Astrocyte (in vitro differentiated cells and primary cell): Measurements from ENCODE around the gene ACVR1. TPM values are rescaled to one million over a fixed set of nuclear protein-coding genes. Genes with fewer than 3 reads are reported as not detected.

ENCODE experiments used
- DNase-seq: peaks from one replicate; pipeline ENCODE4 v3.0.0-alpha.2; 2010; ENCODE audit warnings: low read depth
- FAIRE-seq: peaks from 2 replicates; lab custom pipeline; 2011; peaks lifted over from hg19 to GRCh38; lab: Jason Lieb, UNC
- H2AFZ ChIP-seq: 2 replicates; pipeline ENCODE4 v1.6.0; 2012; ENCODE audit warnings: low read depth, low read length, inconsistent platforms
- H3K27ac ChIP-seq: 2 replicates; pipeline ENCODE4 v1.5.1; 2011; ENCODE audit warnings: low read depth, low read length, inconsistent platforms
- H3K27me3 ChIP-seq: 2 replicates; pipeline ENCODE4 v1.6.0; 2011; ENCODE audit warnings: low read length, inconsistent platforms; ENCODE audit not compliant: insufficient read depth
- H3K36me3 ChIP-seq: 2 replicates; pipeline ENCODE4 v1.5.1; 2011; ENCODE audit warnings: low read length, inconsistent platforms; ENCODE audit not compliant: insufficient read depth
- H3K4me1 ChIP-seq: 2 replicates; pipeline ENCODE4 v1.5.1; 2011; ENCODE audit warnings: low read length, inconsistent platforms; ENCODE audit not compliant: insufficient read depth
- H3K4me2 ChIP-seq: 2 replicates; pipeline ENCODE4 v1.6.0; 2012; ENCODE audit warnings: low read length, inconsistent platforms
- H3K4me3 ChIP-seq: 2 replicates; pipeline ENCODE4 v1.5.1; 2011; ENCODE audit warnings: low read depth, mild to moderate bottlenecking, low read length, inconsistent platforms; ENCODE audit not compliant: insufficient read depth
- H3K79me2 ChIP-seq: 2 replicates; pipeline ENCODE4 v1.6.0; 2012; ENCODE audit warnings: mild to moderate bottlenecking, low read length, inconsistent platforms; ENCODE audit not compliant: insufficient read depth
- H3K9ac ChIP-seq: 2 replicates; pipeline ENCODE4 v1.6.0; 2012; ENCODE audit warnings: mild to moderate bottlenecking, low read length, inconsistent platforms
- H3K9me3 ChIP-seq: 2 replicates; pipeline ENCODE4 v1.5.1; 2012; ENCODE audit warnings: low read depth, mild to moderate bottlenecking, low read length, inconsistent platforms; ENCODE audit not compliant: insufficient read depth
- H4K20me1 ChIP-seq: 2 replicates; pipeline ENCODE4 v1.6.0; 2012; ENCODE audit warnings: low read length, inconsistent platforms; ENCODE audit not compliant: insufficient read depth
- H3K27ac Mint-ChIP-seq: one replicate; pipeline ENCODE4 v1.8.0; 2021; ENCODE audit warnings: mild to moderate bottlenecking, mixed read lengths; ENCODE audit not compliant: unreplicated experiment
- H3K27me3 Mint-ChIP-seq: one replicate; pipeline ENCODE4 v1.8.0; 2021; ENCODE audit warnings: low read depth, mixed read lengths; ENCODE audit not compliant: unreplicated experiment
- H3K36me3 Mint-ChIP-seq: one replicate; pipeline ENCODE4 v1.8.0; 2021; ENCODE audit warnings: low read depth, mixed read lengths; ENCODE audit not compliant: unreplicated experiment
- H3K4me1 Mint-ChIP-seq: one replicate; pipeline ENCODE4 v1.8.0; 2021; ENCODE audit warnings: low read depth, mixed read lengths; ENCODE audit not compliant: unreplicated experiment
- H3K4me3 Mint-ChIP-seq: one replicate; pipeline ENCODE4 v1.8.0; 2021; ENCODE audit warnings: mild to moderate bottlenecking, moderate library complexity, mixed read lengths; ENCODE audit not compliant: unreplicated experiment
- H3K9me3 Mint-ChIP-seq: one replicate; pipeline ENCODE4 v1.8.0; 2021; ENCODE audit warnings: mild to moderate bottlenecking, mixed read lengths; ENCODE audit not compliant: unreplicated experiment
- EZH2 ChIP-seq: IDR thresholded peaks from 2 replicates; pipeline ENCODE4 v1.6.1; 2012; ENCODE audit warnings: mild to moderate bottlenecking, low read length, inconsistent platforms; ENCODE audit not compliant: insufficient read depth
- total RNA-seq: library from RNA; stranded (reverse); gene quantifications from 2 replicates; pipeline ENCODE4 v1.2.1, GENCODE V29; 2021
- TF ChIP-seq, protein P1 (sequence below): IDR thresholded peaks from 2 replicates; pipeline ENCODE4 v1.5.1; 2011; ENCODE audit warnings: low read depth, mild to moderate bottlenecking, inconsistent platforms, low read length, moderate library complexity; ENCODE audit not compliant: insufficient read depth

Gene ACVR1
- total RNA-seq, 1 donor from 2014 or later: 45.9 TPM

DNA sequence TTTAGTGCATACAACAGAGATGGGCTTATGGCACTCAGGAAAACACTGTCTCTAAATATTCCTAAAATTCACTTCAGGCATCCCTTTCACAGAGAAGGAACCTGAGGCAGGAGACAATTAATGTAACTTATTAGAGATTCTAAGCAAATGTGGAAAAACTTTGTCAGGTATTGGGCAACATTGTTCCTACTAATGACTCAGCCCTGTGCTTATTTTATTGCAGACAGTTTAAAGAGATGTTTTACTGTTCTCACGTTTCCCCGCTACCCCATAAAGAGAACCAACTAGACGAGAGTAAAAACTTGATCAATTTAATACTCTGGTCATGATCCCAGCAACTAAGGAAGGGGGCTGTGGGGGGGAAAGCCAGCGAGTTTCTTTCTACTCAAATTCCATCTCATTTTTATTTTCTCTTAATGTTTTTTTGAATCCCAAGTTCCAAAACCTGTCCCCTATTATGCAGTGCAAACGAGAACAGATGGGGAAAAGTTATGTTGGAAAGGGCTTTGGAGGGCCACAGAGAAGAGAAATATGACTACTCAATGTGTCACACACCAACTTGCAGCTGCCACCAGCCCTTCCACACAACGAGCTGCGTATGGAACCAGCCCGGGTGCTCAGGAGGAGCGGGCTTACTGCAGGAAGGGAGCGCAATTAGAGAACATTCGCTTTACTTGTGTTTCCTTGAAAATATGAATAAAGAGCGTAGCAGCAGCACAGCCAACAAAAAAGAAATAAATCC lies 18.7 kb upstream of the ACVR1 start:
- no peaks in the 10 kb centered on the region for H4K20me1 ChIP-seq
- Mint-ChIP-seq H3K4me1 (peaks cover 40% of the 10 kb centered on the region), H3K36me3 (no peaks in the 10 kb centered on the region), H3K4me3 (no peak overlapping the region), H3K27ac (no peak overlapping the region), H3K27me3 (no peaks in the 10 kb centered on the region), H3K9me3 (no peaks in the 10 kb centered on the region)
- FAIRE-seq (no peak), DNase-seq (peak; percentile 78)
- H2AFZ ChIP-seq: peak overlapping the region; percentile 30
- H3K9ac ChIP-seq: peak overlapping the region; percentile 19
- peak overlapping the region; percentile 43 for H3K4me2 ChIP-seq
- H3K27ac ChIP-seq: peak overlapping the region; percentile 28
- no peaks in the 10 kb centered on the region for H3K79me2 ChIP-seq
- no peak overlapping the region for H3K4me3 ChIP-seq
- H3K4me1 ChIP-seq: peaks cover 21% of the 10 kb centered on the region
- no peaks in the 10 kb centered on the region for H3K36me3 ChIP-seq
- no peak for TF ChIP-seq EZH2
- TF ChIP-seq, protein P1, sequence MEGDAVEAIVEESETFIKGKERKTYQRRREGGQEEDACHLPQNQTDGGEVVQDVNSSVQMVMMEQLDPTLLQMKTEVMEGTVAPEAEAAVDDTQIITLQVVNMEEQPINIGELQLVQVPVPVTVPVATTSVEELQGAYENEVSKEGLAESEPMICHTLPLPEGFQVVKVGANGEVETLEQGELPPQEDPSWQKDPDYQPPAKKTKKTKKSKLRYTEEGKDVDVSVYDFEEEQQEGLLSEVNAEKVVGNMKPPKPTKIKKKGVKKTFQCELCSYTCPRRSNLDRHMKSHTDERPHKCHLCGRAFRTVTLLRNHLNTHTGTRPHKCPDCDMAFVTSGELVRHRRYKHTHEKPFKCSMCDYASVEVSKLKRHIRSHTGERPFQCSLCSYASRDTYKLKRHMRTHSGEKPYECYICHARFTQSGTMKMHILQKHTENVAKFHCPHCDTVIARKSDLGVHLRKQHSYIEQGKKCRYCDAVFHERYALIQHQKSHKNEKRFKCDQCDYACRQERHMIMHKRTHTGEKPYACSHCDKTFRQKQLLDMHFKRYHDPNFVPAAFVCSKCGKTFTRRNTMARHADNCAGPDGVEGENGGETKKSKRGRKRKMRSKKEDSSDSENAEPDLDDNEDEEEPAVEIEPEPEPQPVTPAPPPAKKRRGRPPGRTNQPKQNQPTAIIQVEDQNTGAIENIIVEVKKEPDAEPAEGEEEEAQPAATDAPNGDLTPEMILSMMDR: no peak
- H3K27me3 ChIP-seq: no peaks in the 10 kb centered on the region
- no peaks in the 10 kb centered on the region for H3K9me3 ChIP-seq

DNA sequence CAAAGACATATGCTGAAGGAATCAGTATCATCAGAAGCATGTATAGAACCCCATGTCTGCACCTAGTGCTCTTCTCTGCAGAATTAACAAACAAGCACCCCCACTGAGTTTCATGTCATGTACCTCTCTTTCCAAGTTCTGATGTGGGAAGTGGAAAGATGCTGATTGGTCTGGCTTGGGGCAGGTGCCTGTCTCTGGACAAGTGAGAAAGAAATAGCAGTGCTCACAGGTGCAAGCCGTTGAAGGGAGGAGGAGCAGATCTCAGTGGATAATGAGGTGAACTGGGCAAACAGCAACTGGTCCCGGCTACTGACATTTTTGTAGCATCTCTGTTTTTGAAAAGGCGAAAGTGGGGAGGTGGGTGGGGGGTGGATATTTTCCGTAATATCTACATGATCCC lies 17.5 kb upstream of the ACVR1 start:
- Histone ChIP-seq H3K79me2 (no peaks in the 10 kb centered on the region), H3K27ac (no peak overlapping the region), H3K4me3 (no peak overlapping the region), H3K9me3 (no peaks in the 10 kb centered on the region), H2AFZ (no peak overlapping the region), H4K20me1 (no peaks in the 10 kb centered on the region), H3K4me2 (no peak overlapping the region), H3K9ac (no peak overlapping the region), H3K36me3 (no peaks in the 10 kb centered on the region), H3K27me3 (no peaks in the 10 kb centered on the region), H3K4me1 (peaks cover 18% of the 10 kb centered on the region)
- Mint-ChIP-seq H3K27ac (no peak overlapping the region), H3K36me3 (no peaks in the 10 kb centered on the region), H3K9me3 (no peaks in the 10 kb centered on the region), H3K27me3 (no peaks in the 10 kb centered on the region), H3K4me1 (peaks cover 30% of the 10 kb centered on the region), H3K4me3 (no peak overlapping the region)
- FAIRE-seq (no peak), DNase-seq (no peak)
- no peak for TF ChIP-seq EZH2
- TF ChIP-seq, protein P1: no peak

DNA sequence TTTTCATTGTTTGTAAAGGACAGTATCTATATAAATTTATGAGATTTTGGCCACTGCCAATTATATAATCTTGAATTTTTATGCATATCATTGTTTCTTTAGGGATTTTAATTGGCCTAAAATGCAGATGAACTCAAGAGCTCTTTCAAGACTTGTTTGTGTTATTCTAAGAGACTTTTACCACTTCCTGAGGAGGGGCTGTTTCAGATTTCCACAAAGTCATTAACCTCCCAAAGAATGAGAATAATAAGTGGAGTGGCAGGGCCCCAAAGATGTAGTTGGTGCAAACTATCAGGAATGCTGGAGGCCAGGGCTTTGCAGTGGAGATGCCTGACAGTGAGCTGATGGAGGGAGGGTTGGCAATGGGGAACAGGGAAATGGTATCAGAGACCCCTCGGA lies 15.5 kb upstream of the ACVR1 start:
- Histone ChIP-seq H3K36me3 (no peaks in the 10 kb centered on the region), H3K4me1 (peaks cover 13% of the 10 kb centered on the region), H3K4me2 (no peak overlapping the region), H4K20me1 (no peaks in the 10 kb centered on the region), H3K9ac (no peak overlapping the region), H3K4me3 (no peak overlapping the region), H3K27ac (no peak overlapping the region), H2AFZ (no peak overlapping the region), H3K79me2 (no peaks in the 10 kb centered on the region), H3K27me3 (no peaks in the 10 kb centered on the region), H3K9me3 (no peaks in the 10 kb centered on the region)
- Mint-ChIP-seq H3K27me3 (no peaks in the 10 kb centered on the region), H3K4me1 (peaks cover 23% of the 10 kb centered on the region), H3K9me3 (no peaks in the 10 kb centered on the region), H3K27ac (no peak overlapping the region), H3K36me3 (no peaks in the 10 kb centered on the region), H3K4me3 (no peak overlapping the region)
- DNase-seq: no peak
- no peak for TF ChIP-seq EZH2
- TF ChIP-seq, protein P1: no peak
- FAIRE-seq: no peak
